RWPE1 (cell line): ENCODE data around the gene DLGAP4.

Experiments used
- CTCF ChIA-PET: fragments of 350-600 bp; sonication (Branson Sonifier 250); formaldehyde crosslinking; extraction: SDS; loops from one replicate; lab custom pipeline; 2021; lab: Yijun Ruan, JAX
- POLR2A ChIA-PET: fragments of 400-600 bp; formaldehyde crosslinking; extraction: SDS; loops from one replicate; lab custom pipeline; 2020; ENCODE audit warnings: antibody characterized with exemption; ENCODE audit not compliant: low non-redundant PET; lab: Yijun Ruan, JAX
- DNase-seq: peaks from one replicate; pipeline ENCODE4 v3.0.0; 2012; ENCODE audit warnings: low spot score
- H3K27ac ChIP-seq: fragments of 450-650 bp; 2 replicates; pipeline ENCODE4 v1.5.1; 2017
- TF ChIP-seq, protein P1 (sequence below): fragments of 450-650 bp; conservative IDR thresholded peaks from 2 replicates; pipeline ENCODE4 v1.5.1; 2017; ENCODE audit warnings: low read depth, mild to moderate bottlenecking

The DLGAP4 gene

DNA sequence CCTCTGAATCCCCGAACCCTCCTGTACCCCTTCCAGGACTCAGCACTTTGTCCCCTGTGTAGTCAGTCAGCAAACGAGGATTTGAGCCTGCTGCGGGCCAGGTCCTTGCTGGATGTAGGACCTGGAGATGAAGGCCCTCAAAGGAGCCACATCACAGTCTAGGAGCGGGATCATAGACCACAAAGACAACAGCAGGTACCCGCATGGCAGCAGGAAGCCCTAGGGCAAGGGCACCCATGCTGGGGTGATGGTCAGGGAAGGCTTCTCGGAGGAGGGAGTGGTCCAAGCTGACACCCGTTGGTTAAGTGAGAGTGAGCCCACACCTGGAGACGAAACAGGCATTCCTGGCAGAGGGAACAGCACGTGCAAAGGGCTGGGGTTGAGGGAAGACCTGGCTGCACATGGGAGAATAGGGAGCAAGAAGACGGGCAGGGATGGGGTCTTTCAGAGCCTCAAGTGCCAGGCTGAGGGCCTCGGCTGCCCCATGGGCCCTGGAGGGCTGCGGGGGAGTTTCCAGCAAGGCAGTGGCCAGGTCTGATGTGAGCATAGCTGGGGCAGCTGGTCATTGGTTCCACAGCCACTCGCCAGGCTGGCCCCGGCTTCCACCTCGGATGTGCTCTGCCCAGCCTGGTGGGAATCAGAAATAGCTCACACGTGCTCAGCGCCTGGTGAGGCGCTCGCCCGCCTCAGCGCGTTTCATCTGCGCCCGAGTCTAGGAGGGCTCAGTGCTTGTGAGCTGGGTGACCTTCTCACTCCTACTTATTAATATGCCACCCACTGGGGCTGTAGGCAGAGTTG lies 15.0 kb downstream of the DLGAP4 start:
- ChIA-PET POLR2A (no interaction called here), CTCF (no interaction called here)
- no peak for DNase-seq
- H3K27ac ChIP-seq, result no peak overlapping the region
- TF ChIP-seq, protein P1, sequence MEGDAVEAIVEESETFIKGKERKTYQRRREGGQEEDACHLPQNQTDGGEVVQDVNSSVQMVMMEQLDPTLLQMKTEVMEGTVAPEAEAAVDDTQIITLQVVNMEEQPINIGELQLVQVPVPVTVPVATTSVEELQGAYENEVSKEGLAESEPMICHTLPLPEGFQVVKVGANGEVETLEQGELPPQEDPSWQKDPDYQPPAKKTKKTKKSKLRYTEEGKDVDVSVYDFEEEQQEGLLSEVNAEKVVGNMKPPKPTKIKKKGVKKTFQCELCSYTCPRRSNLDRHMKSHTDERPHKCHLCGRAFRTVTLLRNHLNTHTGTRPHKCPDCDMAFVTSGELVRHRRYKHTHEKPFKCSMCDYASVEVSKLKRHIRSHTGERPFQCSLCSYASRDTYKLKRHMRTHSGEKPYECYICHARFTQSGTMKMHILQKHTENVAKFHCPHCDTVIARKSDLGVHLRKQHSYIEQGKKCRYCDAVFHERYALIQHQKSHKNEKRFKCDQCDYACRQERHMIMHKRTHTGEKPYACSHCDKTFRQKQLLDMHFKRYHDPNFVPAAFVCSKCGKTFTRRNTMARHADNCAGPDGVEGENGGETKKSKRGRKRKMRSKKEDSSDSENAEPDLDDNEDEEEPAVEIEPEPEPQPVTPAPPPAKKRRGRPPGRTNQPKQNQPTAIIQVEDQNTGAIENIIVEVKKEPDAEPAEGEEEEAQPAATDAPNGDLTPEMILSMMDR, result no peak

DNA sequence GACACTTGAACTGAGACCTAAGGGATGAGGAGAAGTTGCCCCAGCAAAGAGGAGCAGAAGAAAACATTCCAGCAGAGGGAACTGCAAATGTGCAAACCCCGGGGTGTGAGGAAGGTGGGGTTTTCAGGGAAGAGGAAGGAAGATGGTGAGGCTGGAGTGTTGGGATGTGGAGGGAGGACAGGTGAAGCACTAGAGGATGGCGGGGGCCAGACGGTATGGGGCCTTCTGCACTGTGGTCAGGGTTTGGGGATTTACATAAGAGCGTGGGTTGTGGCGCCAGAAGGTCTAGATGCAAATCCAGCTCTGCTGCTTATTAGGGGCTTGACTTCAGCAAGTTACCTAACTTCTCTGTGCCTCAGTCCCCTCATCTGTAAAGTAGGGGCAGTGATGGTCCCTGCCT lies 16.0 kb downstream of the DLGAP4 start:
- H3K27ac ChIP-seq, result no peak overlapping the region
- TF ChIP-seq, protein P1, result no peak
- no peak for DNase-seq
- ChIA-PET POLR2A (no interaction called here), CTCF (no interaction called here)

DNA sequence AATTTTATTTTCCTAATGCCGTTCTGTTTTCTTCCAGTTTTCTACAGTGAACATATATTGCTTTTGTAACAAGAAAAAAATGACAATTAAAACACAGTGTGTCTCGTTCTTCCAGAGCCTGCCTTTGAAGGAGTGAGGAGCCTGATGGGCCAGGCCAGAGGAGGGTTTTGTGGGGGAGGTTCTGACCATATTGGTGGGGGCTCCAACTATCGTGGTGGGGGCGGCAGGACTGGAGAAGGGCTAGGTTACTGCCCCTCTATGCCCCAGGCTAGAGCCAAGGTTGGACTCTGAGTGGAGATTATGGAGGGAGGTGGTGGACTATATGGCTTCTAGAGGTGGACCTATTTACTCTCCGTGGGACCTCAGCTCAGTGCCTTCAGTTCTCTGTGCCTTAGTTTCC lies 24.0 kb downstream of the DLGAP4 start:
- no peak for DNase-seq
- H3K27ac ChIP-seq, result no peak overlapping the region
- CTCF ChIA-PET, result interaction anchor here (0.6 kb wide), 1 partner anchor 22 kb away, joined by 3 read pairs; no protein-coding TSS in a partner anchor
- TF ChIP-seq, protein P1, result no peak
- POLR2A ChIA-PET, result no interaction called here

DNA sequence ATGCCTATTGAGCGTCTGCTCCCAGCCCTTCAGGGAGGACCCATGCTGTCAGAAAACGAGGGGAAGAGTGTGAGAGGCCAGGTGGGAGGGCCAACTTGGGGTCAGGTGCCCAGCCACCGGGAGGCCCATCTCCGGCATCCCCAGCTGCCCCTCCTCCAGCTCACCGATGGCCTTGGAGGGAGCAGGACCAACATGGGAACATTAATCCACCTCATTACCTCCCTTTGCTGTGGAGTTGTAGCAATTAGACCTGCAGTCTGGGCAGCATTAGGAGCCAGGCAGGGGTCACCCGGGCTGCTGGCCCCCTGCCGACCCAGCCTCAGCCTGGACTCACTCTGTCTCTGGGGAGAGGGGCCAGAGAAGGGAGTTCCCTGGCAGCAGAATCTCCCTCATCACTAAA lies 25.1 kb downstream of the DLGAP4 start:
- CTCF ChIA-PET, result interaction anchor here (0.6 to 0.7 kb wide), 2 partner anchors 114 to 874 kb away, joined by 3 to 4 read pairs; no protein-coding TSS in a partner anchor

DNA sequence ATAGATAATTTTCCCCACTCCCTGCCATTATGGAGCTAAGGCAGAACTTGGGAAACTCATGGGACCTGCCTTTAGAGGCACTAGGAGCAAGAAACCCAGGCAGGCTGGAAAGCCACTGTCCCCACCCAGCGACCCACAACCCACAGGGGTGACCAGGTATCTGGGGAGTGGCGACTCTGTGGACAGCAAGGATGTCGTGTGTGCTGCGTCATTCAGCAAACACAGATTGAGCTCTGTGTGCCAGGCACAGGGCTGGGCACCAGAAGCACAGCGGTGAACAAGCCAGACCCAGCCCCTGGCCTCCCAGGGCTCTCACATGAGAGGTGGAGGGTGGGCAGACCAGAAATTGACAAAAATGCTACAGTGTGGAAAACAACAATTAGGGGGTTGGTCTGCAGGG lies 27.7 kb downstream of the DLGAP4 start:
- POLR2A ChIA-PET, result no interaction called here
- H3K27ac ChIP-seq, result no peak overlapping the region
- CTCF ChIA-PET, result interaction anchor here (0.5 to 1.3 kb wide), 2 partner anchors 43 to 258 kb away, joined by 4 to 6 read pairs; no protein-coding TSS in a partner anchor
- TF ChIP-seq, protein P1, result no peak
- no peak for DNase-seq

More for the DNA sequence above, 25.1 kb downstream of the DLGAP4 start:
- POLR2A ChIA-PET, result interaction anchor here (0.7 kb wide), 1 partner anchor 18 kb away, joined by 5 read pairs; no protein-coding TSS in a partner anchor
- TF ChIP-seq, protein P1, result no peak
- no peak for DNase-seq
- H3K27ac ChIP-seq, result no peak overlapping the region

DNA sequence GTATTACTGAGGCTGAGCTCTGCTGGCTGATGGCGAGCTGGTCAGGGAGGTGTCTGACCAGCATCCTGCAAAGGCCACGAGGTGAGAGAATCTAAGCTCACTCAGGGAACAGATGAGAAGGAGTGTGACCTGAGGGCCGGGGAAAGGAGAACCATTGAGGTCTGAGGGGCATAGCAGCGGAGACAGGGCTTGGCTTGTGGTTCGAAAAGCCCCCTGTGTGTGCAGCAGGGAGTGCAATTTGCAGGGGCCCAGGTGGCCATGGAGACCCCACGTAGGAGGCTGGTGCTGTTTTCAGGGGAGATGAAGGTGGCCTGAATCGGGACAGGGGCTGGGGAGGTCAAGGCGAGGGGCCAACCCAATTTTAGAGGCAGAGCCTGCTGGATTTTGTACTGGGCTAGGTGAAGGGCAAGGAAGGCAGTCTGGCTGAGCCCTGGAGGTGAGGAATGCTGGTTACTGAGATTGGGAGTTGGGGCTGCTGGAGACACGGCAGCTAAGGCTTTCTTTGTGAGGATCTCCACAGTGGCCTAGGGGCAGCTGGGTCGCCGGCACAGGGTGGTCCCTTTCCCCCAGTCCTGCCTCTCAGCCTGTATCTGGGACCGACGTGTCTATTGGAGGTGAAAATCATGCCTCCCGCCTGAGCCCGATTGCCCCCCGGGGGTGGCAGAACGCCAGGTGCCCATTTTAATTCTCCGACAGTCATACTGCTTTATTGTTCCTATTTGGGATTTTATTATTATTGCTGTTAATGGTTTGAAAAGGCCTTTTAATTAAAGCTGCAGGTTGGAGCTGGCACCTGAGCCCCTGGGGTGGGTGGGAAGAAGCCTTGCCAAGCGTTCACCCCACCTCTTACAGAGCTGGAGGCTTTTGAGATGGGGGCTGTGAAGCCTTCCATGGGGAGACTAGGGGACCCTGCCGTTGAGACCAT lies 28.4 kb downstream of the DLGAP4 start:
- H3K27ac ChIP-seq, result no peak overlapping the region
- TF ChIP-seq, protein P1, result no peak
- no peak for DNase-seq
- CTCF ChIA-PET, result interaction anchor here (0.5 to 1.3 kb wide), 2 partner anchors 43 to 258 kb away, joined by 4 to 6 read pairs; no protein-coding TSS in a partner anchor
- POLR2A ChIA-PET, result no interaction called here
